ENCODE data around the gene RPL29. TPM values are rescaled to one million over a fixed set of nuclear protein-coding genes. Genes with fewer than 3 reads are reported as not detected.

The RPL29 gene
- total and polyA plus RNA-seq, 2 of the 8 experiments (the other 6 are each of a cell fraction or from before 2014, with no cell fraction given): 1,467 to 2,660 TPM

DNA sequence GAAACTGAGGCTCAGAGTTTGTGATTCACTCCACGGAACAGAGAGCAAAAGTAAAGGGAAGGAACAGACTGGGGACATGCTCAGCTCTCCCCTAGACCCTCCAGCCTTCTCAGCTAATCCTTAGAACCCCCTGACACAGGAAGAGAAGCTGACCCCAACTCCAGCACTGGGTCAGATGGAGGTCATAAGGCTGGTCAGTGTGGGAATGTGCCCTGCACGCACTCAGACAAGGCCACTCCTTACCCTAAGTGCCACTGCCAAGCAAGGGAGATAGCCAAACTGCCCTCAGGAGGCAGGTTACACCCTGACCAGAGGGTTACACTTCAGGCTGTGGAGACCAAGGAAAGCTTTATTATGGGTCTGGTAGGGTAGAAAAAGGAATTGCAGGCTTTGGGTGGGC lies 1.2 kb downstream of the RPL29 start (continued):
- TF ChIP-seq, protein P1, sequence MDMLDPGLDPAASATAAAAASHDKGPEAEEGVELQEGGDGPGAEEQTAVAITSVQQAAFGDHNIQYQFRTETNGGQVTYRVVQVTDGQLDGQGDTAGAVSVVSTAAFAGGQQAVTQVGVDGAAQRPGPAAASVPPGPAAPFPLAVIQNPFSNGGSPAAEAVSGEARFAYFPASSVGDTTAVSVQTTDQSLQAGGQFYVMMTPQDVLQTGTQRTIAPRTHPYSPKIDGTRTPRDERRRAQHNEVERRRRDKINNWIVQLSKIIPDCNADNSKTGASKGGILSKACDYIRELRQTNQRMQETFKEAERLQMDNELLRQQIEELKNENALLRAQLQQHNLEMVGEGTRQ (IDR thresholded peaks at IDR 0.05; ENCODE audit: low read length): no peak
- TF ChIP-seq MAFK (IDR thresholded peaks at IDR 0.05; ENCODE audit: low read depth, low read length) (no peak), TAF1 (IDR thresholded peaks at IDR 0.05; ENCODE audit: low read depth, low read length) (no peak)
